Glutamatergic neuron (in vitro differentiated cells): Measurements from ENCODE around the gene GNB1. TPM values are rescaled to one million over a fixed set of nuclear protein-coding genes. Genes with fewer than 3 reads are reported as not detected.

ENCODE experiments used
- DNase-seq: peaks from one replicate; pipeline ENCODE4 v3.0.0; 2022
- H3K27ac Mint-ChIP-seq: one replicate; pipeline ENCODE4 v1.8.0; 2020; ENCODE audit warnings: mild to moderate bottlenecking, mixed read lengths, inconsistent platforms; ENCODE audit not compliant: unreplicated experiment
- H3K27me3 Mint-ChIP-seq: one replicate; pipeline ENCODE4 v1.8.0; 2020; ENCODE audit warnings: mild to moderate bottlenecking, moderate library complexity, mixed read lengths, inconsistent platforms; ENCODE audit not compliant: unreplicated experiment
- H3K36me3 Mint-ChIP-seq: one replicate; pipeline ENCODE4 v1.8.0; 2020; ENCODE audit warnings: mild to moderate bottlenecking, mixed read lengths, inconsistent platforms; ENCODE audit not compliant: unreplicated experiment
- H3K4me1 Mint-ChIP-seq: one replicate; pipeline ENCODE4 v1.8.0; 2020; ENCODE audit warnings: mild to moderate bottlenecking, low read depth, mixed read lengths, inconsistent platforms; ENCODE audit not compliant: unreplicated experiment
- H3K4me3 Mint-ChIP-seq: one replicate; pipeline ENCODE4 v1.8.0; 2020; ENCODE audit warnings: mild to moderate bottlenecking, mixed read lengths, inconsistent platforms; ENCODE audit not compliant: unreplicated experiment
- H3K9me3 Mint-ChIP-seq: one replicate; pipeline ENCODE4 v1.8.0; 2020; ENCODE audit warnings: mild to moderate bottlenecking, moderate library complexity, mixed read lengths, inconsistent platforms; ENCODE audit not compliant: unreplicated experiment
- CTCF ChIP-seq: fragments of 200-600 bp; sonication (generic); IDR thresholded peaks from one replicate; pipeline ENCODE4 v1.5.0; 2021; ENCODE audit not compliant: partially characterized antibody, unreplicated experiment
- total RNA-seq: library from RNA; stranded (reverse); fragmentation: NEBNext Ultra II Directional; extraction: Animal tissue kit (Norgen Biotek cat#: 25700); gene quantifications from one replicate; pipeline ENCODE4 v1.2.1, GENCODE V29; 2021; ENCODE audit not compliant: unreplicated experiment

Gene GNB1
- total RNA-seq, 1 donor from 2014 or later: 734 TPM

DNA sequence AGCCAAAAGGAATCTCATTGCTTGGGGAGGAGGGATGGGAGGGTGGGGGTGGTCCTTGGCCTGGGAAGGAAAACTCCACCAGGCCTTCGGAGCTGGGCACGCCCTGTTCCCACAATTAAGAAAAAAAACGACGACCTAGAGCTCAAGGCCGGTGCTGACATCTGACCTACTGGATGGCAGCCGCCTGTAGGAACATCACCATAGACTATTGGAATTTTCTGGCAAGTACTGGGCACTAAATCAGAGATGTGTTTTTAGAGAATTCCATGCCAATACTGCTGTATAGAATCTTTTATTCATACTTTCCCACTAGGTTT lies 113.3 kb downstream of the GNB1 start:
- H3K4me1 Mint-ChIP-seq: peaks cover 18% of the 10 kb centered on the region
- DNase-seq: no peak
- peak overlapping the region; percentile 86 for H3K4me3 Mint-ChIP-seq
- H3K27ac Mint-ChIP-seq: peak overlapping the region; percentile 88
- peaks cover 15% of the 10 kb centered on the region for H3K9me3 Mint-ChIP-seq
- peaks cover 19% of the 10 kb centered on the region for H3K27me3 Mint-ChIP-seq
- no peaks in the 10 kb centered on the region for H3K36me3 Mint-ChIP-seq
- TF ChIP-seq CTCF: no peak

DNA sequence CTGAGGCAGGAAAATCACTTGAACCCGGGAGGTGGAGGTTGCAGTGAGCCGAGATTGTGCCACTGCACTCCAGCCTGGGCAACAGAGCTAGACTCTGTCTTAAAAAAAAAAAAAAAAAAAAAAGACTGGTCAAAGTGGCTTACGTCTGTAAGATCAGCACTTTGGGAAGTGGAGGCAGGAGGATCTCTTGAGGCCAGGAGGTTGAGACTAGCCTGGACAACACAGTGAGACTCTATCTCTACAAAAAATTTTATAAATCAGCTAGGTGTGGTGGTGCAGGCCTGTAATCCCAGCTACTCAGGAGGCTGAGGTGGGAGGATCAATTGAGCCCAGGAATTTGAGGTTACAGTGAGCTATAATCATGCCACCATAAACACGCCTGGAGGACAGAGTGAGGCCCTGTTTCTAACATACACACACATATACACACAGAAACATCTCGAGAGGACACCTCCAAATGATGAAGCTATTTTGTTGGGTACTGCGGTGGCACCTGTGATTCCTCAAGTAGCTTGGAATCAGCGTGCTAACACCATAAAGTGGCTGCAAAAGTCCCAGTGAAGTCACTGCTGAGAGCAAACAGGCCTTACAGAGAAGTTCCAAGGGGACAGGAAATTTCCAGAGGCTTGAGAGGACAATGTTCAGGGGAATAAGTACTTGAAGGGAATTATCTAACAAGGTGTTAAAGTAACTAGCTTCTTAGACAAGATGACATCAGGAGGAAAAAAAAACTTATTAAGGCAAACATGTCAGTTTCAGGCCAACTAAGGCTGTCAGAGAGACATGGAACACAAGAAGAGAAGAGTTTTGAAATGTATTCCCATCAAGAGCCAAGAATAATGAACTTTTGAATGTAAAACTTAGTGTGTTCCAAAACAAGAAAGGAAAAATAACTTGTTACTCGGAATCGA lies 114.0 kb downstream of the GNB1 start:
- TF ChIP-seq CTCF: no peak
- H3K4me1 Mint-ChIP-seq: peaks cover 18% of the 10 kb centered on the region

GRCh38 chr1:1775327-1776226 lies 115.3 kb downstream of the GNB1 start:
- H3K27ac Mint-ChIP-seq: peak overlapping the region; percentile 56
- peaks cover 17% of the 10 kb centered on the region for H3K9me3 Mint-ChIP-seq
- peaks cover 18% of the 10 kb centered on the region for H3K4me1 Mint-ChIP-seq
- H3K27me3 Mint-ChIP-seq: peaks cover 17% of the 10 kb centered on the region
- TF ChIP-seq CTCF: no peak
- H3K36me3 Mint-ChIP-seq: peaks cover 7% of the 10 kb centered on the region
- peak overlapping the region; percentile 32 for H3K4me3 Mint-ChIP-seq
- no peak for DNase-seq

More for the DNA sequence above, 114.0 kb downstream of the GNB1 start:
- DNase-seq: no peak
- Mint-ChIP-seq H3K9me3 (peaks cover 15% of the 10 kb centered on the region), H3K27ac (peak overlapping the region; percentile 88), H3K27me3 (peaks cover 19% of the 10 kb centered on the region), H3K4me3 (peak overlapping the region; percentile 86), H3K36me3 (no peaks in the 10 kb centered on the region)

GRCh38 chr1:1773874-1774273 lies 117.0 kb downstream of the GNB1 start:
- H3K27me3 Mint-ChIP-seq: peaks cover 9% of the 10 kb centered on the region
- peaks cover 11% of the 10 kb centered on the region for H3K9me3 Mint-ChIP-seq
- no peak for DNase-seq
- peaks cover 14% of the 10 kb centered on the region for H3K4me1 Mint-ChIP-seq
- H3K36me3 Mint-ChIP-seq: peaks cover 7% of the 10 kb centered on the region
- H3K27ac Mint-ChIP-seq: no peak overlapping the region
- no peak overlapping the region for H3K4me3 Mint-ChIP-seq
- TF ChIP-seq CTCF: no peak
